Measurements from ENCODE around the gene OPALIN. TPM values are rescaled to one million over a fixed set of nuclear protein-coding genes. Genes with fewer than 3 reads are reported as not detected.

The OPALIN gene
- total and polyA plus RNA-seq, 9 of the 15 experiments (the other 6 are each of a cell fraction or from before 2014, with no cell fraction given): not detected

- BruUV-seq (replicated peaks): no TSS peak
- DNase-seq (ENCODE audit: extremely low read depth in 1 of 4, low spot score in 3 of 4): no peak
- Histone ChIP-seq H3K4me3 (no peak overlapping the region), H3K79me2 (ENCODE audit: control insufficient read depth, insufficient read depth, low read length) (no peaks in the 10 kb centered on the region), H3K9me1 (ENCODE audit: control insufficient read depth, insufficient read depth, low read length) (no peaks in the 10 kb centered on the region), H3K36me3 (ENCODE audit: control insufficient read depth, insufficient read depth, low read length) (no peaks in the 10 kb centered on the region), H3K9me3 (replicated peaks; ENCODE audit: control insufficient read depth, insufficient read depth, low read depth, low read length) (no peaks in the 10 kb centered on the region), H2AFZ (ENCODE audit: low read depth, low read length) (no peak overlapping the region), H4K20me1 (replicated peaks; ENCODE audit: control insufficient read depth, insufficient read depth, low read length) (no peaks in the 10 kb centered on the region), H3K4me1 (replicated peaks in 1 of 2; ENCODE audit: control insufficient read depth in 2 of 2, insufficient read depth in 2 of 2, low read length in 2 of 2) (no peaks in the 10 kb centered on the region), H3K9ac (ENCODE audit: insufficient read depth in 1 of 2, low read depth in 2 of 2, low read length in 2 of 2) (no peak overlapping the region), H3K27ac (ENCODE audit: extremely low read depth, low read depth, low read length) (no peak overlapping the region), H3K27me3 (ENCODE audit: control insufficient read depth in 2 of 2, insufficient read depth in 2 of 2, low read length in 2 of 2) (peaks cover 15 to 26% of the 10 kb centered on the region in 2 experiments; a peak in 4 of 5 replicates), H3K4me2 (ENCODE audit: insufficient read depth, low read length) (no peak overlapping the region)
- no peak for ATAC-seq
- intact Hi-C loops (cut with micrococcal nuclease) (no loop called here), in situ Hi-C loops (cut with MboI) (no loop called here)
- no peak for FAIRE-seq
- POLR2A ChIA-PET: no interaction called here
- CTCF ChIA-PET (ENCODE audit: low intra/inter-chr PET ratio): no interaction called here
- 2% methylated on average over 6 of the region's 7 CpGs for WGBS (ENCODE audit: insufficient coverage, low coverage, missing lambda C conversion rate)
- TF ChIP-seq EP300 (IDR thresholded peaks at IDR 0.05; ENCODE audit: low read length): no peak
- no peak for TF ChIP-seq CHD2 (IDR thresholded peaks at IDR 0.05; ENCODE audit: low read depth, low read length)
- TF ChIP-seq ZNF224 (CRISPR knock-in tag; IDR thresholded peaks at IDR 0.05): no peak
- no peak for TF ChIP-seq GTF3C2 (IDR thresholded peaks at IDR 0.05; ENCODE audit: borderline replicate concordance, extremely low read depth, insufficient read length)
- no peak for TF ChIP-seq RBM22 (IDR thresholded peaks at IDR 0.05; ENCODE audit: low read depth, low read length, poor library complexity, severe bottlenecking)
- TF ChIP-seq ZNF586 (CRISPR knock-in tag; conservative IDR thresholded peaks at IDR 0.05): no peak
- no peak for TF ChIP-seq CBFB (CRISPR knock-in tag; IDR thresholded peaks at IDR 0.05)
- TF ChIP-seq SRSF1 (IDR thresholded peaks at IDR 0.05; ENCODE audit: low read depth, low read length): no peak
These were observed 42.2 kb upstream of the OPALIN start for GRCh38 chr10:96401036-96401435.

Measured in K562 (cell line).